CD1c-positive myeloid dendritic cell (primary cell): ENCODE results near the gene COA8.
"Not testable (repeated sequence)": the region's sequence is repeated elsewhere in the genome, so short reads cannot be mapped to it uniquely, and the experiment has no call there.

Experiments used
- DNase-seq: peaks from one replicate; pipeline ENCODE4 v3.0.0-alpha.2; 2016; ENCODE audit errors: extremely low spot score

COA8 gene

DNA sequence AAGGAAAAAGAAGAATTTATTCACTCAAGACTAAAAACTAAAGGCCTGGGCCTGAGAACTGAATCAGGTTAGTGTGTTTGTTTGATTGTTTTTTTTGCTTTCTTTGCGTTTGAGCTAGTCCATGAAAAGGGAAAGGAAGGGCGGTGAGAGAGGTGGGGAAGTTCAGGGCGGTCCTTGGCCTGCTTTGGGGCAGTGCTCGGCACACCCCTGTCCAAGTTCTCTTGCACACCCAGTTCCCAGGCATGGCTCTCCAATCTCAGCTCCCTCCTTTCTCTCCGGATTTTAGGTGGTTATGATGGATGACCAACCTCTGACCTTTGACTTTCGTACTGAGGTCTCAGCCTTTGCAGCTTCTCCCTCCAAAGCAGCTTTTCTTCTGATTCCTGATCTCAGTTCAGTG, 11.3 kb downstream of the COA8 start:
- DNase-seq, result no peak

DNA sequence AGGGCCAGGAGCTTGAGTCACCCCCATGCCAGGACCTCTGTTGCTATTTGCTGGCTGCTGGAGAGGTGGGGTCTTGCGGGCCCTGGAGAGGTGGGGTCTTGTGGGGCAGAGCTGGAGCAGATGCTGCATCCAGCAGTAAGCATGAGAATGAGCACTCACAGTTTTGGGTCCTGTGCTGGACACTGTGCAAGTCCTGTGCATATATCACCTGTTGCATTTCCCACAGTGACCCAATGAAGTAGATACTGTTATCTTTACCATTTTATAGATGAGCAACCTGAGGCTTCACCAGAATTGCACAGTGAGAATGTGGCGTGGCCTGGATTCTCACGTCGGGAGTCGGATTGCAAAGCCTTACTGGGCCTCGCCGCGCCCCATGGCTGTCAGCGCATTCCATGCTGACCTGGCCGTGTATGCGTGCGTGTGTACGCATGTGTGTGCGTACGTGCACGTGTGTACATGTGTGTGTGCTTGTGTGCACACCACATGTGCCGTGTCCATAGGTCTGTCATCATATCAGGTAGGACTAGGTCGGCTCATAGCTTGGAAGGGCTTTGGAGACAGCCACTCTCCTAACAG, 12.0 kb downstream of the COA8 start:
- DNase-seq, result no peak

DNA sequence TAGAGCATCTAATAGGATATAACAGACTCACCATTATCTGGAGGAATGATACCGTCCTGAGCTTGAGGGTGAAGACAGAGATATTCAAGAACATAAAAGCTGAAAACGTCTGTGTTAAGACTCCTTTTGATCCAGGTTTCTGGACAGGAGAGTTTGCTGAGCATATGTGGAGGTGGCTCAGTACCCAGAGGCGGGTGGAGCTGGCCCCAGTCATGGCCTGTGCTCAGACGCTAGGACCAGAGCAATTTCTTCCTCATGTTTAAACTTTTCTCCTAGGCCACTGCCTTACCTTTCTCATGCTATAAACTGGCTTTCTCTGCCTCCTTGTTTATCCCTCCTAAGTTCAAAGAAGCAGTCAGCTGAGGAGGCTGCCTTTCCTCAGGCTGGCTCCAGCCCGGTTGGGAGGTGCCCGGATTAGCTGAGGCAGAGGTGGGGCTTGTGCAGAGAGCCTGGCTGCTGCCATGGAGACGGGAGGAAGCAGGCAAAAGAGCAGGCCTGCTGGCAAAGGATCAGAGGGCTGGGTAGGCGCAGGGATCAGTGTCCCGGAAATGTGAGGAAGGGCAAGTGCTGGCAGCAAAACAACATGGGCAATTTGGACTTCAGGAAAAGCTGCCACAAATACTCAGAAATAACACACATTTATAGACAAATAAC, 13.7 kb downstream of the COA8 start:
- DNase-seq, result no peak

GRCh38 chr14:103578401-103579075, 15.8 kb downstream of the COA8 start:
- DNase-seq, result no peak

DNA sequence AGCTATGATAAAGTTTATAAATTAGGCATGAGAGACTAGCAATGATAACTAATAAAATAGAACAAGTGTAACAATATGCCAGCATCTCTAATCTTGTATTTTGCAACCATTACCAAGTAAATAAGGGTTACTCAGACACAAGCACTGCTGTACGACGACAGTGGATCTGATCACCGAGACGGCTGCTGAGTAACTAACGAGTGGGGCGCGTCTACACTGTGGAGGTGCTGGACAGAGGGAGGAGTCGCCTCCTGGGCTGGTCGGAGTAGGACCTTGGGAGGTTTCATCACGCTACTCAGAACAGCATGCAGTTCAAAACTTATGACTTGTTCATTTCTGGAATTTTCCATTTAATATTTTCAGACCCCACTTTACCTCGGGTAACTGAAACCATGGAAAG, 18.4 kb downstream of the COA8 start:
- DNase-seq, result no peak

GRCh38 chr14:103581954-103582703, 19.4 kb downstream of the COA8 start:
- no peak for DNase-seq

DNA sequence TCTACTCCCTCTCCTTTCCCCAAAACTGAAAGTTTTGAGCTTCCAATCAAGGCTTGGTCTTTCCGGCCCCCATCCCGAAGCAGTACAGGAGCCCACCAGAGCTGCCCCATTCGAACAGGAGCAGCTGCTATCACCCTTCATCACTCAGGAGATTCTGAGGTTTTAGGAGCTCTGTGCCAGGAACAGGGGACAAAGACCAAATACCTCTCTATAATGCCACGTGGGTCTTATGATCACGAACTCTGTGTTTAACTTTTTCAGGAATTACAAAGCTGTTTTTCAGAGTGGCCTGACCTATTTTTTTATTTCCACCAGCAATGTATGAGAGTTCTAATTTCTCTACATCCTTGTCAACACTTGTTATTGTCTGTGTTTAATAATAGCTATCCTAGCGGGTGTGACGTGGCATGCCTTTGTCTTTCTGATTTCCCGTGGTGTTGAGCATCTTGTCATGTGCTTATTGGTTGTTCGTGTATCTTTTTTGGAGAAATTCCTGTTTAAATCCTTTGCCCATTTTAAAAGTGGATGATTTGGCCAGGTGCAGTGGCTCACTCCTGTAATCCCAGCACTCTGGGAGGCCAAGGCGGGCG, 21.7 kb downstream of the COA8 start:
- DNase-seq, result no peak

GRCh38 chr14:103593577-103593976, 30.8 kb downstream of the COA8 start:
- no peak for DNase-seq

- DNase-seq, result no peak
These were observed 31.5 kb downstream of the COA8 start for GRCh38 chr14:103594265-103594664.

DNA sequence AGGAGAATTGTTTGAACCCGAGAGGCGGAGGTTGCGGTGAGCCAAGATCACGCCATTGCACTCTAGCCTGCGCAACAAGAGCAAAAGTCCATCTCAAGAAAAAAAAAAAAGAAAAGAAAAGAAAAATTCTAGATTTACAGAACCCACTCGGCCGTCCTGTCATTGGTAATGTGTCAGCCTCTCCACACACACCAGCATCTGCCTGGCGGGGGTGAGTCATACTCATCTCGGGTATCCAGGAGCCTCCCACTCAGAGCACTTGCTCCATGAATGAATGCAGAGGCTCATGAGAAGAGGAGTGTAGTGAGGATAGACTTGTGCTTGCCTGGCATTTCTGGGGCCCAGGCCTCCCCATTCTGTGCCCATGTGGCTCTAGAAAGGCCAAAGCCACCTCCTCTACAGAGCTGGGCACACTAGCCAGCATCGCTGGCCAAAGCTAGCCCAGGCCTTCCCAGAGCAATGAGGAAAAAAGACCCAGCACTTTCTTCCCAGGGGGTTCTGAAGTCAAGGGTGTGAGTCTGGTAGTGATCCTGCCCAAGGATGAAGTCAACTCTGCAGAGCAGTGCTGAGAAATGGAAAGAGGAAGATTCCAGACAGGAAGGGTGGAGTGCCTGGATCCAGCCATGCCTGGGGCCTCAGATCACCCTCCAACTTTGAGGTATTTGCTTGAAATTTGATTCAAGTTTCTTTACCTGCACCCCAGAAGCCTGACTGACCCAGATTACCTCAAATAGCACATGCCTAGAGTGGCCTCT, 35.0 kb downstream of the COA8 start:
- DNase-seq, result no peak

DNA sequence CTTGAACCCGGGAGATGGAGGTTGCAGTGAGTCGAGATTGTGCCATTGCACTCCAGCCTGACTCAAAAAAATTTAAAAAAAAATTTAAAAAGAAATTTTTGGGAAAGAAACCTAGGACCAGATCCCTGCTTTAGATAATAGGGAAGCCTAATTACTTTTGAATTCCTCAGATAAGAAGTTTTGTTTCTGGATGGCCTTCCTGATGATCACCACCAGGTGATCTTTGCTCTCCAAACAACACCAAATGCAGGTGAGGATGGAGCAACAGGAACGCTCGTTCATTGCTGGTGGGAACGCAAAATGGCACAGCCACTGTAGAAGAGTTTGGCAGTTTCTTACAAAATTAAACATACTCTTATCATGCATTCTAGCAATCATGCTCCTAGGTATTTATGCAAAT, 37.7 kb downstream of the COA8 start:
- no peak for DNase-seq

DNA sequence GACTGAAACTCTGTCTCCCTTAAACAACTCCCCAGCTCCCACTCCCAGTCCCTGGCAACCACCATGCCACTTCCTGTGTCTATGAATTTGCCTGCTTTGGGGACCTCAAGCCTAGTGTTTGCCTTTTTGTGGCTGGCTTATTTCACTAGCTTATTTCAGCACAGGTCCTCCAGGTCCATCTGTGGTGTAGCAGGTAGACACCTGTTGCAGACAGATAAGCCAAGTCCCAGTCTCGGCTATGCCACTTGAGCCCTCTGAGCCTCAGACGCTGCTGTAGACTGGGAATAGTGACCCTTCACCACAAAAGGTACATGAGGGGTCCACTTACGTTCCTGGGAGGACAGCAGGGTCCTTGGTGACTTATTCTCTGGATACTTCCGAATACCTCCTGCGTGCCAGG, 41.9 kb downstream of the COA8 start:
- DNase-seq, result no peak

DNA sequence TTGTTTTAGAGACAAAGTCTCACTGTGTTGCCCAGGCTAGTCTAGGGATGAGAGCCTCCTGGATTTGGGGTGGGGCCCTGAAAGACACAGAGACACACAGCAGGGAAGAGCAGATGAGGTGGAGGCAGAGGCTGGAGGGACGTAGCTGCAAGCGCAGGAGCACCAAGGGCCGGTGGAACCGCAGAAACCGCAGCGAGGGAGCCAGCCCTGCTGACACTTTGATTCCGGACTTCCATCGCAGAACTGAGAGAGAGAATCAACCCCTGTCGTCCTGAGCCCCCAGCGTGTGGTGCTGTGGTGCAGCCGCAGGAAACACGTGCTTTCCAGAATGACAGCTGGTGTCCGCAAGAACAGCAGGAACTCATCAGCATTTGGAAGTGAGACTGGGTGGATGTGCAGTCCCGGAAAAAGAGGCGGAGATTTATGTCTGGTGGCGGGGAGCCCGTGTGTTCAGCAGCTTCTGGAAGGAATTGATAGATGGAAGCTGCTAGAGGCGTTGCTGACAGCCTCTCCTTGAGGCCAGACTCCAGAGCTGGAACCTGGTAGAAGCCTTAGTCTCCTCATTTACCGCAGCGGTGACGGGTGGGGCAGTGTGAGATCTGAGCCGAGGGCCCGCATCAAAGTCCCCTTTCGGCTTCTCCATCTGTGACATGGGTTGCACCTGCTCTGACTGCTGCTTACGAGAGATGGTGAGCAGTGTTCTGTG, 44.4 kb downstream of the COA8 start:
- peak; percentile 76 for DNase-seq

- DNase-seq, result no peak
These were observed 45.1 kb downstream of the COA8 start for GRCh38 chr14:103607822-103608221.

DNA sequence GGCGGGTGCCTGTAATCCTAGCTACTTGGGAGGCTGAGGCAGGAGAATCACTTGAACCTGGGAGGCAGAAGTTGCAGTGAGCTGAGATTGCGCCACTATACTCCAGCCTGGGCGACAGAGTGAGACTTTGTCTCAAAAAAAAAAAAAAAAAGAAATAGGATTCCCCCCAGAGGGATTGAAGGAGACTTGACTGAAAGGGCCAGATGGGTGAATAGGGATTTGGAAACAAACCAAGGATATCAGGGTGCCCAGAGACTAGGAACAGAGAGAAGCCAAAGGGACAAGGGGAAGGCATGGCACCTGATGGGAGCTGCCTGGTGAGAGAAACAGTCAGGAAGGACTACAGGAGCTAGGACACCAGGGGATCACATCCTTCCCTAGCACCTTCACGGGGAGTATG, 46.3 kb downstream of the COA8 start:
- not testable (repeated sequence) for DNase-seq

GRCh38 chr14:103611215-103611614, 48.5 kb downstream of the COA8 start:
- DNase-seq, result no peak

GRCh38 chr14:103613517-103613916, 50.8 kb downstream of the COA8 start:
- DNase-seq, result no peak

- no peak for DNase-seq
These were observed 54.0 kb downstream of the COA8 start for GRCh38 chr14:103616635-103617300.

DNA sequence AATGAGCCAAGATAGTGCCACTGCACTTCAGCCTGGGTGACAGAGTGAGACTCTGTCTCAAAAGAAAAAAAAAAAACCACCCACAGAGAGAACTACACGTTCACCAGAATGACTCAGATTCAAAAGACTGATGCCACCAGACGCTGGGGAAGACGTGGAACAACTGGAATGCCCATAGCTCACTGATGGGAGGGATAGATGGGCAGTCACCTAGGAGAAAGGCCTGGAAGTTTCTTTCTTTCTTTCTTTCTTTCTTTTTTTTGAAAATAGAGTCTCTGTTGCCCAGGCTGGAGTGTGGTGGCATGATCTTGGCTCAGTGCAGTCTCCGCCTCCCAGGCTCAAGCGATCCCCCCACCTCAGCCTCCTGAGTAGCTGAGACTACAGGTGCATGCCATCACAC, 56.3 kb downstream of the COA8 start:
- no peak for DNase-seq

- no peak for DNase-seq
These were observed 59.1 kb downstream of the COA8 start for GRCh38 chr14:103621860-103622259.
